GM18517 (cell line): ENCODE data around the gene OSBPL3.

Experiments used
- ATAC-seq: cut with Tn5 transposase; IDR thresholded peaks from one replicate; pipeline ENCODE4 v1.9.1; 2021; ENCODE audit warnings: mild to moderate bottlenecking, moderate library complexity; ENCODE audit not compliant: unreplicated experiment

OSBPL3 gene

GRCh38 chr7:24899905-24900304, 80.1 kb downstream of the OSBPL3 start:
- peak; percentile 39 for ATAC-seq

DNA sequence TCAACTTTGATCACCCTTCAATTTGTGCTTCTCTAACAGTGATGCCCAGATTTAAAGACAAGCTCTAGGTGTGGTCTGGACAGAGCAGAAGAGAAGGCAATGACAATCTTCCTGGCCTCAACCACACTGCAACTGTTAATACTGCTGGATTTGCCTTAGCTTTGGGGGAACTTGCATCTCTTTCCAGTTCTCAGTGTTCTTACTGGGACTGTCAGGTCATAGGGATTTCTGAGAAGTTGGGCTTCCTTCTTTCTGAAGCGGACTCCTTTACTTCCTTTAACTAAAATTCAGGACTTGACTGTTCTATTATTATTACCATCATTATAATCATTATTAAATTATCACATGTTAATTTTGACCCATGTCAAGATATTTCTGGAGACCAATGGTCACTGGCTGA, 80.8 kb downstream of the OSBPL3 start:
- no peak for ATAC-seq

- ATAC-seq, result peak; percentile 58
Observed at GRCh38 chr7:24898691-24899090, 81.3 kb downstream of the OSBPL3 start.

- peak; percentile 77 for ATAC-seq
Observed at GRCh38 chr7:24896031-24896501, 83.9 kb downstream of the OSBPL3 start.

DNA sequence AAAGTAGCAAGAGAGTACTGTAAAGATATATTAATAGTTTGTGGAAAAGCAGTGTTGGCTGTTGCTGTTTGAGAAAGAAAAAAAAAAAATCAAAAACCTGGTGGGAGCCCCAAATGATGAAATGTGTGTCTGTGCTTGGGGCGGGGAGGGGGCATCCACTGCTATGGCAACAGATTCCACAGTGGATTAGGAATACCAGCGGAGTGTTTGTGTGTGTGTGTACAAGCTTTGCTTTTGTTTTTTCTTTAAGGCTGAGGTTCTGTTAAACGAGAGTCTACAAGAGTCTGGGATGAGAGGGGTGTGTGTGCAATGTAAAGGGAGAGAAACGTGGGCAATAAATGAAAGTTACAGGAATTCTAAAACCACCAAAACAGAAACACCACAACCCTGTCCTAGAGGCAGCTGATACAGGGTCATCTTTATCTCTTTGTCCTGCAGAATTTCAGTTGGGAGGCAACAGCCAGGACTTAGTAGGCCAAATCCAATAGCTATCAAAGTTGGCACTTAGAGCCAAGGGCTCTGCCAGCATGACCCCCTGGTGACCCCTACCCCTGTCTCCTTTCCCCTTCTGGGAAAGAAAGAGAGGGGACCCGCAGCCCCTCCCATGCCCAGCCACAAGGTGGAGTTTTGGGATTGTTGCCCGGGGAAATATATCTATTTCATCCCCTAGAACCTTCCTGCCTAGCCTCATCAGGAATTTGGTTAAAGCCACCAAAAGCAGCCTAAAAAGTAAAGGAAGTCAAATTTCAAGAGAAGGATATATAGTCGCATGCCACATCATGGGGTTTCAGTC, 85.4 kb downstream of the OSBPL3 start:
- ATAC-seq, result no peak

GRCh38 chr7:24891311-24891735, 88.7 kb downstream of the OSBPL3 start:
- no peak for ATAC-seq

DNA sequence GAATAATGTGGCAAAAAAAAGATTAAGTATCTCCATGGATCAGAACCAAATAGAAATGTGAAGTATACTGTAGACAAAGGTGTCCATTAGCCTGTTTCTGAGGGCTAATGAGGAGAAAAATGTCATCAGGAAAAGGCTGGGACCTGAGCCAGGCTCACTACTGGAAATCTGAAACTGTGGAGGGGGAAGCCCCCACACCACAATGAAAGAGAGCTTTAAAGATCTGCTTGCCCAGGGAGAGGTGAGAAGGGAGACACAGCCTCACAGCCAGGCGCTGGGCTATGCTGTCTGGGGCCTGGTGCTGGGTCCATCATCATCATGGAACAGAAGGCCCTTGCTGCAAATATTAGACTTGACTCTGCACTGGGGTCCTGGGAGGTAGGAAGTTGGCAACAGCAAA, 90.4 kb downstream of the OSBPL3 start:
- no peak for ATAC-seq

- no peak for ATAC-seq
Observed at GRCh38 chr7:24888653-24889052, 91.3 kb downstream of the OSBPL3 start.

GRCh38 chr7:24885716-24886115, 94.3 kb downstream of the OSBPL3 start:
- ATAC-seq, result no peak

GRCh38 chr7:24885305-24885704, 94.7 kb downstream of the OSBPL3 start:
- no peak for ATAC-seq

DNA sequence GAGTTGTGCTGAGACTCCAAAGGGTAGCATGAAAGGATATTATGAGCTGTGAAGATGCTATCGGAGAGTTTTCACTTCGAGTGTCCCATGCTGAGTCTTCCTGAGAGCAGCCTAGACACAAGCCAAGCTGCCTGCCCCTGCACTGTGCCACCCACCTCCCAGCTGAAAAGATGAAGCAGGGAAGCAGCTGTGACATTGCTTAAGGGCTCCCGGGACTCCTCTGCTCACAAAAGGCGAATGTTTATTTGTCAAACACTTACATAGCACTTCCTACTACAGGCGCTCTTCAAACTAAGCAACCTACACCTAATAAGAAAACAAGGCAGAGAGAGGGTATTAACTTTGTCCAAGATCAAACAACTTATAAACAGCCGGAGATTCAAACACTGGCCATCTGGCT, 95.6 kb downstream of the OSBPL3 start:
- no peak for ATAC-seq

GRCh38 chr7:24883622-24884013, 96.4 kb downstream of the OSBPL3 start:
- ATAC-seq, result no peak

- no peak for ATAC-seq
Observed at GRCh38 chr7:24882989-24883621, 96.9 kb downstream of the OSBPL3 start.

- ATAC-seq, result no peak
Observed at GRCh38 chr7:24881623-24882022, 98.4 kb downstream of the OSBPL3 start.

DNA sequence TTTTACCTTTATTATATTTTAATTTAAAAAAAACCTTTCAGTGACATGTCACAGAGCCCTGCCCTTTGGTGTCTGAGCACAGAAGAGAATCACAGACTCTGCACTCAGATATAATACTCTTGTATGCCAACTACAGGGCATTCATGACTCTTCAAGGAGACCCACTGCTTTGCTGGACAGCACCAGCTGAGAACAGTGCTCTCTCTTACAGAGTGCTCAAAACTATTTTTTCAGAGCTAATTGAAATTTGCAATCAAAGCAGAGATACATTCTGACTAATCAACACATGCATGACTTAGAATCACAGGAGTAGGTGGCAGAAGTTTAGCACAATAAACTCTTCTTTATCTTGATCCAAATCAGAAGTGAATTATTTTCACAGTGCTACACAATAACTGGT, 99.1 kb downstream of the OSBPL3 start:
- no peak for ATAC-seq

DNA sequence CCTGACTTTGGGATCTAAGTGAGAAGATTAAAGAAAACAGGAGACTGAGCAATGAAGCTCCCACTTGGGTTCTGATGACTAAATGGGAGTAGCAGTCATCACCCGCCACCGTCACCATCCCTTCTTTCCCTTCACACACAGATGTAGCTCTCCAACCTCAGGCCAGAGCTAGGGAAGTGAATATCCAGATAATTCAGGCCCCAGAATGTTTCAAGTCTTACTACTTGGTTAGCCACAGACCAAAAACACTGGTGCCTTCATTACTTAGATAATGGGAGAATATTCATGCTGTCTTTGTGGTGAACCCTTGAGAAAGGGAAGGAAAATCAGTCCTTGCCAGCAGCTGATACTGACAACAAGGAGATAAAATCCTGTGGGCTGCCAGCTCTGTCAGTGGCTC, 100.7 kb downstream of the OSBPL3 start:
- ATAC-seq, result no peak

- ATAC-seq, result peak; percentile 95
Observed at GRCh38 chr7:24877790-24878311, 102.1 kb downstream of the OSBPL3 start.

GRCh38 chr7:24874791-24875190, 105.2 kb downstream of the OSBPL3 start:
- no peak for ATAC-seq

- no peak for ATAC-seq
Observed at GRCh38 chr7:24873944-24874343, 106.0 kb downstream of the OSBPL3 start.

- peak; percentile 56 for ATAC-seq
Observed at GRCh38 chr7:24871770-24872169, 108.2 kb downstream of the OSBPL3 start.

DNA sequence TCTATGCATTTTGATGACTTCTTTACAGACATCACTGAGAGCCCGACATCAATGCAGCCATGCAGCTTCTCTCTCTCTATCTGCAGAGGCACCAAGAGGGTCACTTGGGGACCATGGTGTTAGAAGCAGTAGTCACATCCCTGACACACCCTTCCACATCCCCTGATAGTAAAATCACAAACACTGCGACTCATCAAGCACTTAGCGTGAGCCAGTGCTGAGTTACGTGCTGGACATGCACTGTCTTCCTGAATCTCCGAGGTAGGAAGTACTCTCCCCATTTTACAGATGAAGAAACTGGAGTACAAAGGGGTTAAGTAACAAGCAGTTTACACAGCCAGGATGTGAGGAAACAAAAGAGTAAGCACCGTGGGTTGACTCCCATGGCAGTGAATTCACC, 109.2 kb downstream of the OSBPL3 start:
- no peak for ATAC-seq

DNA sequence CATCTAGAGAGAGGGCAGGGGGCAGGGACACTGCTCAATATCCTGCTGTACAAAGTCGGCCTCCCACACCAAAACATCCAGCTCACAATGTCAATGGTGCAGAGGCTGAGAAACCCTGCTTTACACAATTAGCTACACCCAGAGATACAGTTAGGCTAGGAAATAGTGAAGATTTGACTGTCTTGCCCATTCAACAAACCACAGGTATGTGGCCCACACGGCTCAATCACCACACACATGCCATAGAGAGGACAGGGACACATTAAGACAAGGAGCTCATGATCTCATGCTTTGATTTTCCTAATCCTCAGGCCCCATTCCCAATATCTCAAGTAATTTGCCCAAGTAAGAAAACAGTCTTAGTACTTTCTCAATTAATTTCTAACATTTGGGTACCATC, 110.4 kb downstream of the OSBPL3 start:
- ATAC-seq, result no peak
